Stimulated activated CD8-positive, alpha-beta memory T cell treated with anti-CD3 and anti-CD28 coated beads, Interleukin-12 subunit alpha, Interleukin-12 subunit beta, amount 100 ng/mL, for 24 hours (primary cell): ENCODE results near the gene C5orf58.

ENCODE experiments used
- DNase-seq: peaks from one replicate; pipeline ENCODE4 v3.0.0-alpha.2; 2020; ENCODE audit errors: extremely low read depth

The C5orf58 gene, protein sequence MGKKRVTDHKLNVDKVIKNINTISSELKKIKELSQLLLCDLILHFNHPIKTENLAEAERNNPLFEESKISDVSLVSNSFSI

DNA sequence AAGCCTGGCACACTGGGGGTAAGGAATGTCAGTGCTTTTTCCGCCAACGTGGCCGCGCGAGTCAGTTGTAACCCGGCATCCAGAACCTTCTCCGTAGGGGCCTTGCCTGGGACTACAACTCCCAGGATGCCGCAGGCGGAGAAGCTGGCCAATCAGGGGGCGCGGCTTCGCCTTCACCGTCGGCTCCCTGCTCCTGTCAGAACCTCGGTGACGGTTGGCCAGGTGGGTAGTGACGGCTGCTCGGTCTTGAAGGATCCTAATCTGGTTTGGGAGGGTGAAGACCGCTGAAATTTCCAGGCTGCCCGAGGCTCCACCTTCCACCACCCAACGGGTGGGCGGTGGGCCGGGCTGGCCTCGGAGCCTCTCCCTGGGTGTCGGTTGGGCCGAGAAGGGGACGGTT lies at the start of gene C5orf58:
C5orf58 (plus strand) TSS at position 200 of the 400 bp plus-strand sequence. CDS start 1,992 bp downstream, outside the sequence.
- no peak for DNase-seq

DNA sequence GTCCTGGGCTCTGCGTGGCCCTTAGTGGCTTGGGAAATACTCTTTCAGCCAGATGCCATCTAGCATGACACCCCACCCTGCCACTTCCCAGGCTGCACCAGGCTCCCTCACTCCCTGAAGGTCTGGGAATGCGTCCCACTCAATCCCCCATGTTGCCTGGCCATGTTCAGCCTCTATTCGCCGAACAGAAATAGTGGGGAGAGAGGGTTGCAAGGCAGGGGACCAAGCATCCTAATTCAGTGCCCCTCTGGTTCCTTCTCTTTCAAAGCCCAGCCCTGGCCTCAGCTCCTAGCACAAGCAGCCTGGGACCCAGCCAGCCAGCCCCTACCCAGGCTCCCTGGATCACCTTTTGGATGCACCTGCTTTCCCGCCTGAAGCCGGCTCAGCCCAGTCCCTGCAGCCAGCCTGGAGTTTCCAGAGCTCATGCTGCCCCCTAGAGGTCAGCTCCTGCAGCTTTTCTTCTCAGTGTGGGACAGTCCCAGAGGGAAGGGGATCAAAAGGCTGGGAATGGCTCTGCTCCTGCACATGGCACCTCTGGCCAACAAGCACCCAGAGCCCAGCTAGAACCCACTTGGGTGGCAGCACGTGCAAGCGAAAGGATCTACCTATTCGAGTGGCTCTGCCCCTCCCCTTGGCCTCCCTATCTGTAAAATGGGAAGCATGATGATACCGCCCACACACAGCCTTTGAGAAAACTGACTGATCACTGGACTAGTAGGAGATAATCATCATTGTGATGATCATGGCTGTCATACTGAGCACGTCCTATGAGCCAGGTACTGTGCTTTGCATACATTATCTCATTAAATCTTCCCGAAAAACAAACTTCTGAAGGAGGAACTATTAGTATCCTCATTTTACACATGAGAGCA lies 48.7 kb upstream of the C5orf58 start:
- no peak for DNase-seq

DNA sequence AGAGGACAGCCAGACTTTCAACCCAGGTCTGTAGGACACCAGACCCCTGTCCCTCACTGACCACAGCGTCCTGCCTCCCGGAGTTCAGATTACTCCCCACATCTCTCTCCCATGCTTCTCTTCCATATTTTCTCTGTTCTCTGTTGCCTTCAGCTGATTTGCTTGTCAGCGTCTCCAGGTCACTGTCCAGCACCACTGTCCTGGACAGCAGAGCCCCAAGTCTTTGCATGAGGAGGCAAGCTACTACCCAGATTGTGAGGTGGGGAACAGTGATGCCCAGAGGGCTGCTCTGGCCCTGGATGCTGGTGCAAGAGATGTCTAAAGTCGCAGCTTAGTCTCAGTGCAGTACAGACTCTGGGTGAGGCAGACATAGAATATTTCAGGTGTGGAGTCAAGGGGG lies 48.0 kb upstream of the C5orf58 start:
- no peak for DNase-seq

DNA sequence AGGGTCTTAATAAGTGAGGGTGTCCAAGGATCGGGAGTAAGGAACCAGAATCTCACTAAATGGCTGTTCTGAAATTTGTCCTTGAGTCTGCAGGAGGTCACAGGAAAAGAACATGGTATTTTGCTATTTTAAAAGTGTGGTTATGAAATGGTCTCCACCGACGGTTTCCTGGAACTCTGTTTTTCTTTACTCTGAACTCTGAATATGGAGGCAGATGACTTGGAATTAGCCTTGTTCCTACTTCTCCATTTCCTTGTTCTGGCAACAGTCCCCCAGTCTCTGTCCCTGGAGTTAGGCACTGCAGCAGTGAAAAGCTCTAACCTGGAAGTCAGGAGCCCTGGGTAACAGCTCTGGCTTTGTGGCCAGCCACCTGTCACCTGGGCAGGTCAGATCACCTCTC lies 46.6 kb upstream of the C5orf58 start:
- DNase-seq: no peak

DNA sequence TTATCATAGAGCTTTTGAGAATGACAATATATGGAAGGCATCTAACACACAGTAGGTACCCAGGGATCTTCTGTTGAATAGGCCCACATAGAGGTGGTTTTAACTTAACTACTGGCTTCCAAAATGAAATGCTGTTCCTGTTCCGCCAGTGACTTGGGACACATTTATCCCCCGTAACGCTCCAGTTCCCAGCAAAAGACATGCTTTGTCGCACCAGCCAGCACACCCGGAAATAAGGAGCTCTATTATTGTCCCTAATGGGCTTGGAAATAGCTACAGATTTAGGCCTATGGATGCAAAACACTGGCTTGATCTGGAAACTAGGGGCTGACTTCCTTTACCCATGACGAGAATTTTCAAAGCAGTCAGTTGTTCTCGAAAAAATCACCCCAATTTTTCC lies 45.9 kb upstream of the C5orf58 start:
- no peak for DNase-seq

DNA sequence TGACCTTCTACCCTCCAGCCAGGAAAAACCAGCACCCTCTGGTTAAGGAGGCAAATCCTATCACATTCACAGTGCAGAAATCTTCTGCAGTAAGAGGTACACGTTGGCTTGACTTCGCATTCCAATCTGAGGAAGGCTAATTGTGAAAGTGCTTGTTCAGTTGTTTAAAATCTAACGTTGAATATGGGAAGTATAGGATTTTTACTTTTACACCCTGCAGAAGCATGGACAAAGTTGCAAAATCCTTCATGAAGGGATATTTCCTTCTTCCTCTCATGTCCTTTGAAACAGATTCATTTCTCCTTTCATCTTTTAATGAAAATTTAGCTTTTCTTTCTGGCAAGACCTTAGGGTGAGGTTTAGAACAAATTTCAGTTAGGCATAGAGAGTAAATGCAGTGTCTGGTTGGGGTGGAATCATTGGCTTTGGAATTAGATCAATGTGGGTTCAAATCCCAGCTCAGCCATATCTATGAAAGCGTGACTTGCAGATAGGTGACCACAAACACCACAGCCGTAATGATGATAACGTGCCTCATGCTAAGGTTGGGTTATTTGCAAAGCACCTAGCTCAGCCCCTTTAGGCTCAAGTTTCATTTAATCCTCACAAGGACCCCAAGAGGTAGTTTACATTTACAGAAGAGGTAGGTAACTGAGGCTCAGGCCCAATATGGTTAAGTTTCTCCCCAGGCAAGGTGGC lies 42.2 kb upstream of the C5orf58 start:
- DNase-seq: no peak

DNA sequence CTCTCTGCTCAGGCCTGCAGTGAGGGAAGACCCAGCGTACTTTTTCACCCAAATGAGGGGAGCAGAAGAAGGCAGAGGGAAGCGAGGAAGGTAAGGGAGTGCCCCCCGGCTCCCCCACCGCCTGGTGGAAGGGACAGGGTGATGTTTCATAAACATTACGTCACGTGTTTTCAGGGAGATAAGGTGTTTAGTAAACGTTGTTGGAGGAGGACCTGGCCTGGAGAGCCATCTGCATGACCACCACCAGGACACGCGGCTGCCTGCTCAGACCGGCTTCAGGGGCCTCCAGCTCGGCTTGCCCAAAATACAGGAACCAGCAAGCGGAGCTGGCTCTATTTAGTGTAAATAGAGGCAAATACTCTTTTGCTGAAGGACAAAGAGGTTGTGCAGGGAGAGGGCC lies 40.0 kb upstream of the C5orf58 start:
- no peak for DNase-seq

DNA sequence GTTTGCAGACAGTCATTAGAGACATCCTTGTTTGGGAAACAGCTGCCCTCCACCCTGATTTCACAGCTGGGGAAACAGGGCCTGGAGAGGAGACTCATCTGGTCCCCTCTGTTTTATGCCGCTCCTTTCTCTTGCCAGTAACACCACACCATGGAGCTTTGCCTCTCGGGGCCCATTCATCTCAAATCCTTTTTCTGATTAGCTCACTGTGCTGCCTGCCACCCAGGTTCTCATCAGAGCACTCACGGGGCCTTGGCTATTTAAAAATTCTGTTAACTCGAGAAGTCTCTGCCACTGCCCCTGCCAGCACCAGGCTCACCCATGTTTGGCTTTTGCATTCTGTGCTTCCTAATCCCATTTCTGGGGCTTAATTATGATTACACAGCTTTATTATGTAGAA lies 36.8 kb upstream of the C5orf58 start:
- no peak for DNase-seq

DNA sequence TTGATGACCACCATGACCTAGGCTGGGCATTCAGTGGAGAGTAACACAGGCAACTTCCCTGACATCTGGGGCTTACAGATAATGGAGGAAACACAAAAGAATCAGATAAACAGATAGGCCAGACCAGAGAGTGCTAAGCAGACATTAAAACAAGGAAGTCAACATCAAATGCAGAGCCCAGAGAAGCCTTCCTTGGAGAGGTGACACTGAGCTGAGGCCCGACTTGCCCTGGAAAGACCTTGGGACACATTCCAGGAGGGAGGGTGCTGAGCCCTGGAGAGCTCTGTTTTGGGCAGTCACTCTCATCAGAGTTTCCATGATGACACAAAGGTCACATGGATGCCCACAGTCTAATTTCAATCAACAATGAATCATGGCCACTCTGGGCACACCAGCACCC lies 31.9 kb upstream of the C5orf58 start:
- no peak for DNase-seq

DNA sequence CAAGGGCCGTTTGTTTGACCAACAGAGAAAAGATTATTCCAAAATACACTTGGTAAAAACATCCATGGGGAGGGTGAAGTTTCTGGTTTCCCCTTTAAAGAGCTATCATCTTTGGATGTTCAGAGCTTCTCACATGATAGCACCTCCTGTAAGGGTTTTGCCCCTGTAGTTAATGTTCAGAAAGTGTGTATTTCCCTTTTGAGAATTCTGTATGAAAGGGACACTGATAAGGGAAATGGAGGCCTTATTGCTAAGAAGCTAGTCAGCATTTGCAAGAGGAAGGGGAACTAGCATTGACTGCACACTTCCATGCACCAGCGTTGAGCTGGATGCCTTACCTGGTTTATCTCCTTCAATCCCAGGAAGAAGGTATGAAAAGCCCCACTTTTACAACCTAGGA lies 31.5 kb upstream of the C5orf58 start:
- DNase-seq: no peak

DNA sequence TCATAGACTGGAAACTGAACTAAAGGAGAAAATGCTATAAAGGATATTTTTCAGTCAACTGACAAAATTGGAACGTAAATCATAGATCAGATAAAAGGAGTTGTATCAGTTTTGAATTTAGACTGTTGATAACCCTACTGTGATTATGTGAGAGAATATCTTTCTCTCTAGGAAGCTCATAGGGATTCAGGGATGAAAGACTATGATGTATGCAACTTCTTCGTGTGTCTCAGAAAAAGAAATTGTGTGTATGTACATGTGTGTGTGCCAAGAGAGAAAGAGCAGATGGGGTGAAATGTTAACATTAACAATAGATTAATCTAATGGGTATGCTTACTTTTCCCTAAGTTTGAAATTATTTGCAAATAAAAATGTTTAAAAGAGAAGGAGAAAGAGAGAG lies 30.7 kb upstream of the C5orf58 start:
- DNase-seq: no peak

DNA sequence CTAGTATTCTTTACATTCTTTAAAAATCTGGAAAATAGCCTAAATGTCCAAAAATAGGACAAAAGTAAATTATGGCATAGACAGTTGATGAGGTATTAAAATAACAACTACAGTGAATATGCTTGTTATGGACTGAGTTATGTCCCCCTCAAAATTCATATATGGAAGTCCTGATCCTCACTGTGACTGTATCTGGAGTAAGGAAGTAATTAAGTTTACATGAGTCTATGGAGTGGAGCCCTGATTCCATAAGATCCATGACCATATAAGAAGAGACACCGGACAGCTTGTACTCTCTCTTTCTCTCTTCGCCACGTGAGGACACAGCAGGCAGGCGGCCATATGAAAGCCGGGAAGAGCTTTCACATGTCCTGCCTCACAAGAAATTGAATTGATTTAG lies 28.6 kb upstream of the C5orf58 start:
- no peak for DNase-seq

DNA sequence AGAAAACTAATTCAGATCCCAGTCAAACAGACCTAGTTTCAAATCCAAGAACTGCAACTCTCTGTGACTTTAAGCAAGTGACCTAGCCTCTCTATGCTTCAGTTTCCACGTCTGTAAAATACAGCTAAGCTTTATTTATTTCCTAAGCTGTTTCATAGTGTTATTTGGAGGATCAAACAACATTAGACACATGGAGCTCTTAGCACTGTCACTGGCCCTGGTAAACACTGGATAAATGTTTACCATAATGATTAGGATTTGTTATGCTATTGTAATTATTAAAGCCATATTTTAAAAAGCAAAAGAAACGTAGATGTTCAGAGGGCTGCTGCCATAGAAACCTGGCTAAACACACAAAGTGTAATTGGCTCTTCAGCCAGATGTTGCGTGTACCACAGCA lies 26.6 kb upstream of the C5orf58 start:
- no peak for DNase-seq

DNA sequence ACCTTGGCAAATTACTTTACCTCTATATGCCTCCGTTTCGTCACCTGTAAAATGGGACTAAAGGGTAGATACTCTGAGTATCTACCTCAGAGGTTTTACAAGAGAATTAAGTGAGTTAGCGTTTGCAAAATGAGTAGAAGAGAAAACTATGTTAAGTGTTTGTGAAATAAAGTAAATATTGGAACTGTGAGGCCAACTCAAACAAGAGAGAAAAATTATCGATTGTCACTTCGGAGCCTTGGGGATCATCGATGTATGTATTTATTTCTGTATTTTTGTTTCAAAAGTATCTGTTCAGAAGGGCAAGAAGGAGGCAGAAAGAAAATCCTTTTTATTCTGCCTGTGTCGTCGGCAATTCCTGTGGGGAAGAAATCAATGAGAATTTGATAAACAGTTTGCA lies 25.8 kb upstream of the C5orf58 start:
- DNase-seq: no peak

DNA sequence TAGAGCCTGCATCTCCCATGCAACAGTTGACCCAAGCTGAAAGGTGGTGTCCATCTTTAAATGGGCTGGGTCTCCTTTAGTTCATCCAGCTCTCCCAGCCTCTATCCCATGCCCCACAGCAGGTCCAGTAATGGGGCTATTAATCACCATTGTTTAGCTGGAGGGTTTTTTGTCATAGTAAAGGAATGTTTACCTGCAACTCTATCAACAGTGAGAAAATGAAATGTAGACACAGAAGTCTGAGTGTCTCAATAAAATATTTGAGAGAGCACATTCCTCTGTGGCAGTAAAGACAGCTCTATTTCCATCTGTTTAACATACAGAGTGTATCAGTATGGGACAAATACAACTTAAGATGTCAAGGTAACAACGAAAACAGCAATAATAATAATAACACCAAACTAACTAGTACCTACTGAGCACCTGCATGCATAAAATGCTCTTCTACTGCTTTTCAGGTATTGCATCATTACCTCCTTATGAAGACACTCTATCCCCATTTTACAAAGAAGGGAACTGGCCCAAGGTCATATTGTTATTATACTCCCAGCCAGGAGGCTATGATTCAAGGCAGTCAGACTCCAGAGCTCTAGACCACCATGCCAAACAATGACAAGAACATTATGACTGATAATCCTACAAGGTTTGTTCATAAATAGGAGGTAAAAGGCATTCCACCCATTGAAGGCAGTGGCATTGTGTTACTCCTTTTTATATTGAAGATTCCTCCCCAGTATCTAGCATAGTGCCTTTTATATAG lies 21.0 kb upstream of the C5orf58 start:
- DNase-seq: no peak

DNA sequence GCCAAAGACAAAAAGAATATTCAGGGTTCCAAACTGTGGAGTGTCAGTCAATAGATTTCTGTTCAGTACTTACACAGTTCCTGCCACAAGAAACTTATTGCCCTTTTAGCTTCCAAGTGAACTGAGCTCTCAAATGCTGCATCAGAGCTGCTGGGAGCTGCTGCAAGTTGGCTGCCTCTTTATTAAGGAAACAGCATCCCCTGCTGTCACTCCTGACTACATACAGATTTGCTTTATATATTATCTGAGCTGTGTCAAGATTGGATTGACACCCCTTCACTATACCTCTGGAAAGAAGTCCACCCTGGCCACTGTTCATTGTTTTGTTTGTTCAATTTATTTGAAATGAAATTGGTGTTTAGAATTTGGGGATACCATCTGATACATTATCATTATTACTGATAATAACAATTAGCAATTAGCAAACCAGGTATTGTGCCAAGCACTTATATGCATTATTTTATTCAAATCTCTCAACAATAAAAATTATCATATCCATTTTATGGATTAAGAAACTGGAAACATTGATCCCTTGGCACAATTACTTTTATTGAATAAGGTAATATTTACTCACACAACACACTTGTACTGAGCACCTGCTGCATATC lies 16.4 kb upstream of the C5orf58 start:
- DNase-seq: no peak

DNA sequence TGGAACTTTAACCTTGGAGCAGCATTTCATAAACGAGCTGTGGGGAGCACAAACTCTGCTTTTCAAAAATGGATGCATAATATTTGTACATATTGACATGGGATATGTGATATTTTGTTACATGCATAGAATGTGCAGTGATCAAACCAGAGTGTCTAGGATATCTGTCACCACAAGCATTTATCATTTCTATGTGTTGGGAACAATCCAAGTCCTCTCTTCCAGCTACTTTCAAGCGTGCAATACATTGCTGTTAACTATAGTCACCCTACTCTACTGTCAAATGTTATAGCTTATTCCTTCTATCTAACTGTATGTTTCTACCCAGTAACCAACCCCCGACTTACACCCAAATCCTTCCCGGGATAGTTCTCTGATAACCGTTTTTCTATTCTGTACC lies 15.0 kb upstream of the C5orf58 start:
- no peak for DNase-seq

DNA sequence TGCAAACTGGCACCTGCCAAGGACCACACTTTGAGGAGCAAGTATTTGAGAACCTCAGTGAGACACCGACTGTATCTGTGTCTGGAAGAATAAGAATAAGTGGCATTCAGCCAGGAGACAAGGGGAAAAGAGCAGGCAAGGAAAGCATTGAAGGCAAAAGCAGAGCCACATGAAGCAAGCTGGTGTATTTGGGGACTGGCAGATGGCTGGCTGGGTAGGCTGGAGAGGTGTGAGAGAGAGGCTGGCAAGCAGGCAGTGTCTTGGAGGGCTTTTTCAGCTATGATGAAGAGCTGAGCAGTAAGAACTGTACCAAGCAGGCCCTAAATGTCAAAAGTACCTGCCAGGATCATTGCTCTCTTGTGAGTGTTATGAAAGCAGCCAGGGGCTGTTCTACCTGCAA lies 14.1 kb upstream of the C5orf58 start:
- DNase-seq: no peak

DNA sequence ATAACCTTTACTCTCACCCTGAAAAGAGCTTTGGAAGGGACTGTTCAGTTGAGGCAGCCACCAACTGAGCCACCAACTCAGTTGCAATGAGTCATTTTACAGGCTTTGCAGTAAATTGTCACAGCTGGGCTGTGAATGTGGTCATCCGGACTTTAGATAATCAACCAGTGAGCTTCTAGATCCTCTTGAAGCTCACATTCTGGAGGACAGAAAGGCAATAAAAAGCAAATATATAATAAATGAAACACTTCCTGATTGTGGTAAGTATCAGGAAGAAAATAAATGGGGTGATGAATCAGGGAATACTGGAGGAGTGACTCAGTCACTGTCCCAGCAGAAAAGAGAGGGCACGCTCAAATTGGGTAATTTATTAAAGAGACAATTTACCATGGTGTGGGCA lies 13.2 kb upstream of the C5orf58 start:
- no peak for DNase-seq

DNA sequence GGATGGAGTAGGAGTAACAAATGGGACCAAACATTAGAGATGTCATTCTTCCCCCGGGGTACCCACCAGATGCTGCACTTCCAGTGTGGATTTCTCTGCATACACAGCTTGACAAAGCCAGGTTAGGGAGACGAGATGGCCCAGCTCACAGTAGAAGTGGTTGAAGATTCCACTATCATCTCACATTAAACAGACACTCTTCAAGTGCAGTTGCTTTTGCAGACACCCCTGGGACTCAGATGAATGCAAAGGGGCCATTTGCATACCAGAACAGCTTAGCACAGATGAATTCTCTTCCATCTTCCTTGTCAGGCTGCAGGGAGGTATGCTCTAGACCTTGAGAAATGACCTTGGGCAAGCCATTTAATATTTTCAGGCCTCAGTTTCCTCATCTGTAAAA lies 12.6 kb upstream of the C5orf58 start:
- no peak for DNase-seq

DNA sequence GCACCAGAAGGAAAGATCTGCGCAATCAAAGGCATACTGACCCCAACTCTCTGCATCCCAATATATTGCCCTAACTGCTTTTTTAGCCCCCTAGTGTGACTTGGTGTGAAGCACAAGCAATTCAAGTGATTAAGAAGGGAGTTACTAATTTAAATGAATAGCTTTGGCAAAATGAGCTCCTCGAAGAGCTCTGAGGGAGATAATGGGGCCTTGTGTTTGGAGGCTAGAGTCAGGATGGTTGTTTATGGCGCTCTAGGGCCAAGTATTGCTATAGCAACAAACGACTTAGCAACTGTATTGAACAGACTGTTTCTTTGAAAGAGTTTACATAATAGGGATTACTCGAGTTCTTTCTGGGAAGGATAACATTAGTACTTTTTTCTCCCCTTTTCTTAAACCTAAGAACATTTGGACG lies 11.5 kb upstream of the C5orf58 start:
- no peak for DNase-seq

DNA sequence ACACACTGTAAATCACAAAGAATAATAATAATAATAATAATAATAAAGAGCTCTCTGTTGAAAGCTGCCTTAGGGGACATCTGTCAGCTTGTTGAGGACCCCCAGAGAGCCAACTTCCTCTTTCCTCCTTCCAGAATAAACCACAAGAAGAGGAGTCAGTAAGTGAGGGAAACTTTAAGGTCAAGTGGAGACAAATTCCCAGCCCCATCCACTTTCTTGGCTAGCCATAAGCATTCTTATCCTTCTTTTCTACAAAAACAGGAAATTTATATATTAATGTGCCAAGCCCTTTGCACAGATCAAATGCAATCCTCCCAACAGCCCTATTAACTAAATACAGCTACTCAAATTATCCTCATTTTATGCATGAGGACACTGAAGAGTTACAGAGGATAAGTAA lies 9.4 kb upstream of the C5orf58 start:
- no peak for DNase-seq
